Measurements from ENCODE around the gene THEMIS.
"Not testable (repeated sequence)": the region's sequence is repeated elsewhere in the genome, so short reads cannot be mapped to it uniquely, and the experiment has no call there.

The THEMIS gene

GRCh38 chr6:127900935-127901334, at the start of gene THEMIS:
TSS of gene THEMIS (minus strand) at chr6:127901058. CDS start at chr6:127900932, 126 bp downstream.
- no peak for DNase-seq (ENCODE audit: low spot score)

- DNase-seq (ENCODE audit: low spot score), result no peak
Observed at GRCh38 chr6:127949251-127949650, 48.4 kb upstream of the THEMIS start.

- DNase-seq (ENCODE audit: low spot score), result no peak
Observed at GRCh38 chr6:127946388-127946787, 45.5 kb upstream of the THEMIS start.

GRCh38 chr6:127945434-127946097, 44.7 kb upstream of the THEMIS start:
- no peak for DNase-seq (ENCODE audit: low spot score)

- DNase-seq (ENCODE audit: low spot score), result no peak
Observed at GRCh38 chr6:127941228-127941627, 40.4 kb upstream of the THEMIS start.

GRCh38 chr6:127939442-127940066, 38.7 kb upstream of the THEMIS start:
- DNase-seq (ENCODE audit: low spot score), result no peak

GRCh38 chr6:127938701-127939100, 37.8 kb upstream of the THEMIS start:
- DNase-seq (ENCODE audit: low spot score), result no peak

GRCh38 chr6:127937747-127938146, 36.9 kb upstream of the THEMIS start:
- no peak for DNase-seq (ENCODE audit: low spot score)

- DNase-seq (ENCODE audit: low spot score), result no peak
Observed at GRCh38 chr6:127937102-127937501, 36.2 kb upstream of the THEMIS start.

- DNase-seq (ENCODE audit: low spot score), result no peak
Observed at GRCh38 chr6:127934956-127935355, 34.1 kb upstream of the THEMIS start.

- DNase-seq (ENCODE audit: low spot score), result no peak
Observed at GRCh38 chr6:127933852-127934840, 33.3 kb upstream of the THEMIS start.

GRCh38 chr6:127933137-127933536, 32.3 kb upstream of the THEMIS start:
- no peak for DNase-seq (ENCODE audit: low spot score)

GRCh38 chr6:127932708-127933107, 31.9 kb upstream of the THEMIS start:
- DNase-seq (ENCODE audit: low spot score), result no peak

GRCh38 chr6:127926441-127926840, 25.6 kb upstream of the THEMIS start:
- DNase-seq (ENCODE audit: low spot score), result not testable (repeated sequence)

- no peak for DNase-seq (ENCODE audit: low spot score)
Observed at GRCh38 chr6:127924440-127924839, 23.6 kb upstream of the THEMIS start.

GRCh38 chr6:127924031-127924430, 23.2 kb upstream of the THEMIS start:
- DNase-seq (ENCODE audit: low spot score), result no peak

GRCh38 chr6:127923135-127923534, 22.3 kb upstream of the THEMIS start:
- DNase-seq (ENCODE audit: low spot score), result no peak

GRCh38 chr6:127921982-127922381, 21.1 kb upstream of the THEMIS start:
- DNase-seq (ENCODE audit: low spot score), result no peak

- DNase-seq (ENCODE audit: low spot score), result no peak
Observed at GRCh38 chr6:127920804-127921203, 19.9 kb upstream of the THEMIS start.

- no peak for DNase-seq (ENCODE audit: low spot score)
Observed at GRCh38 chr6:127918506-127919427, 17.9 kb upstream of the THEMIS start.

GRCh38 chr6:127917766-127918165, 16.9 kb upstream of the THEMIS start:
- DNase-seq (ENCODE audit: low spot score), result no peak

- no peak for DNase-seq (ENCODE audit: low spot score)
Observed at GRCh38 chr6:127914240-127914639, 13.4 kb upstream of the THEMIS start.

All from ecto neural progenitor cell (in vitro differentiated cells).